ENCODE measurements around the gene CNTNAP5. TPM values are rescaled to one million over a fixed set of nuclear protein-coding genes. Genes with fewer than 3 reads are reported as not detected.

The CNTNAP5 gene
- total and polyA plus RNA-seq, 9 of the 15 experiments (the other 6 are each of a cell fraction or from before 2014, with no cell fraction given), result not detected

- TF ChIP-seq FOXP4 (CRISPR knock-in tag; IDR thresholded peaks at IDR 0.05; ENCODE audit: borderline replicate concordance), result no peak
- TF ChIP-seq LARP7 (IDR thresholded peaks at IDR 0.05), result no peak
- no peak for TF ChIP-seq ZNF224 (CRISPR knock-in tag; IDR thresholded peaks at IDR 0.05)
These were observed 284.6 kb downstream of the CNTNAP5 start (continued) for GRCh38 chr2:124309563-124310138.

GRCh38 chr2:124310671-124311070 is 285.6 kb downstream of the CNTNAP5 start:
- intact Hi-C loops (cut with micrococcal nuclease) (no loop called here), in situ Hi-C loops (cut with MboI) (no loop called here)
- Histone ChIP-seq H3K9me1 (ENCODE audit: control insufficient read depth, insufficient read depth, low read length) (no peaks in the 10 kb centered on the region), H2AFZ (ENCODE audit: low read depth, low read length) (no peak overlapping the region), H3K4me3 (no peak overlapping the region), H3K79me2 (ENCODE audit: control insufficient read depth, insufficient read depth, low read length) (no peaks in the 10 kb centered on the region), H3K9me3 (replicated peaks; ENCODE audit: control insufficient read depth, insufficient read depth, low read depth, low read length) (no peaks in the 10 kb centered on the region), H3K4me2 (ENCODE audit: insufficient read depth, low read length) (no peak overlapping the region), H3K27ac (ENCODE audit: extremely low read depth, low read depth, low read length) (no peak overlapping the region), H3K9ac (ENCODE audit: insufficient read depth in 1 of 2, low read depth in 2 of 2, low read length in 2 of 2) (no peak overlapping the region), H3K4me1 (replicated peaks in 1 of 2; ENCODE audit: control insufficient read depth in 2 of 2, insufficient read depth in 2 of 2, low read length in 2 of 2) (no peaks in the 10 kb centered on the region), H4K20me1 (replicated peaks; ENCODE audit: control insufficient read depth, insufficient read depth, low read length) (no peaks in the 10 kb centered on the region), H3K36me3 (ENCODE audit: control insufficient read depth, insufficient read depth, low read length) (no peaks in the 10 kb centered on the region), H3K27me3 (ENCODE audit: control insufficient read depth in 2 of 2, insufficient read depth in 2 of 2, low read length in 2 of 2) (no peaks in the 10 kb centered on the region)
- 0% methylated on average over 4 of the region's 4 CpGs for WGBS (ENCODE audit: insufficient coverage, low coverage, missing lambda C conversion rate)
- BruUV-seq (replicated peaks), result no TSS peak
- DNase-seq (ENCODE audit: extremely low read depth in 1 of 4, low spot score in 3 of 4) (no peak), FAIRE-seq (no peak), ATAC-seq (no peak)
- POLR2A ChIA-PET, result no interaction called here
- CTCF ChIA-PET (ENCODE audit: low intra/inter-chr PET ratio), result no interaction called here
- TF ChIP-seq NR3C1 (CRISPR knock-in tag; IDR thresholded peaks at IDR 0.05) (no peak), RNF2 (IDR thresholded peaks at IDR 0.05) (no peak), FOXA1 (IDR thresholded peaks at IDR 0.05; ENCODE audit: borderline replicate concordance) (no peak), NFRKB (IDR thresholded peaks at IDR 0.05; ENCODE audit: low read depth) (no peak), MYBL2 (IDR thresholded peaks at IDR 0.05; ENCODE audit: low read depth) (no peak), MYBL2 (CRISPR knock-in tag; IDR thresholded peaks at IDR 0.05; ENCODE audit: borderline replicate concordance) (no peak), SLC30A9 (CRISPR knock-in tag; IDR thresholded peaks at IDR 0.05) (no peak), CREB3 (tag; conservative IDR thresholded peaks at IDR 0.05; ENCODE audit: low read depth) (no peak), POLR2B (IDR thresholded peaks at IDR 0.05; ENCODE audit: low read depth, partially characterized antibody) (no peak), KLF16 (IDR thresholded peaks at IDR 0.05) (no peak), SRSF9 (IDR thresholded peaks at IDR 0.05; ENCODE audit: borderline replicate concordance, low read depth, low read length) (no peak), ZBTB8A (IDR thresholded peaks at IDR 0.05; ENCODE audit: partially characterized antibody) (no peak), RUNX1 (IDR thresholded peaks at IDR 0.05; ENCODE audit: low read depth) (no peak), ARID1B (IDR thresholded peaks at IDR 0.05) (no peak), PTTG1 (tag; IDR thresholded peaks at IDR 0.05; ENCODE audit: low read depth) (no peak), TBL1XR1 (IDR thresholded peaks at IDR 0.05; ENCODE audit: low read length in 2 of 2) (no peak), ZNF165 (CRISPR knock-in tag; IDR thresholded peaks at IDR 0.05; ENCODE audit: borderline replicate concordance) (no peak), GATAD2A (IDR thresholded peaks at IDR 0.05) (no peak), TEAD1 (CRISPR knock-in tag; IDR thresholded peaks at IDR 0.05) (no peak), RBM34 (IDR thresholded peaks at IDR 0.05; ENCODE audit: borderline replicate concordance, insufficient read depth, low read length) (no peak)

All from K562 (cell line).